ENCODE measurements around the gene TNRC6B. TPM values are rescaled to one million over a fixed set of nuclear protein-coding genes. Genes with fewer than 3 reads are reported as not detected.
A peak's percentile ranks its signal among the peaks of the same experiment; 100 is the strongest.

The TNRC6B gene
- total RNA-seq, 2 donors from 2014 or later: 45.3 to 59.1 TPM

- peaks cover 60% of the 10 kb centered on the region for H3K4me1 Mint-ChIP-seq
- H3K36me3 Mint-ChIP-seq (ENCODE audit: low read depth): peaks cover 38% of the 10 kb centered on the region
- no peaks in the 10 kb centered on the region for H3K27me3 Mint-ChIP-seq
- ATAC-seq (replicated peaks): no peak
- peak overlapping the region; percentile 6 for H3K4me3 Mint-ChIP-seq
- H3K9me3 Mint-ChIP-seq: no peaks in the 10 kb centered on the region
- peak overlapping the region; percentile 37 for H3K27ac Mint-ChIP-seq
Measured at GRCh38 chr22:40252146-40252545, 74.4 kb downstream of the TNRC6B start.

- Mint-ChIP-seq H3K9me3 (no peaks in the 10 kb centered on the region), H3K4me3 (peak overlapping the region; percentile 65), H3K36me3 (ENCODE audit: low read depth) (peaks cover 44% of the 10 kb centered on the region), H3K4me1 (peaks cover 55% of the 10 kb centered on the region), H3K27ac (peak overlapping the region; percentile 33), H3K27me3 (no peaks in the 10 kb centered on the region)
- no peak for ATAC-seq (replicated peaks)
Measured at GRCh38 chr22:40256516-40256915, 78.8 kb downstream of the TNRC6B start.

- H3K36me3 Mint-ChIP-seq (ENCODE audit: low read depth): peaks cover 53% of the 10 kb centered on the region
- peak overlapping the region; percentile 65 for H3K4me3 Mint-ChIP-seq
- ATAC-seq (replicated peaks): peak; percentile 27
- H3K27me3 Mint-ChIP-seq: no peaks in the 10 kb centered on the region
- no peaks in the 10 kb centered on the region for H3K9me3 Mint-ChIP-seq
- peaks cover 50% of the 10 kb centered on the region for H3K4me1 Mint-ChIP-seq
- H3K27ac Mint-ChIP-seq: peak overlapping the region; percentile 86
Measured at GRCh38 chr22:40258017-40258416, 80.3 kb downstream of the TNRC6B start.

GRCh38 chr22:40258501-40258915 is 80.8 kb downstream of the TNRC6B start:
- peak; percentile 95 for ATAC-seq (replicated peaks)
- H3K9me3 Mint-ChIP-seq: no peaks in the 10 kb centered on the region

GRCh38 chr22:40261783-40262182 is 84.1 kb downstream of the TNRC6B start:
- Mint-ChIP-seq H3K27ac (no peak overlapping the region), H3K4me3 (no peak overlapping the region), H3K36me3 (ENCODE audit: low read depth) (peaks cover 70% of the 10 kb centered on the region), H3K4me1 (peaks cover 57% of the 10 kb centered on the region), H3K9me3 (peaks cover 4% of the 10 kb centered on the region), H3K27me3 (no peaks in the 10 kb centered on the region)
- no peak for ATAC-seq (replicated peaks)

More at GRCh38 chr22:40258501-40258915, 80.8 kb downstream of the TNRC6B start:
- no peaks in the 10 kb centered on the region for H3K27me3 Mint-ChIP-seq
- H3K4me1 Mint-ChIP-seq: peaks cover 48% of the 10 kb centered on the region
- peak overlapping the region; percentile 65 for H3K4me3 Mint-ChIP-seq
- H3K36me3 Mint-ChIP-seq (ENCODE audit: low read depth): peaks cover 49% of the 10 kb centered on the region
- H3K27ac Mint-ChIP-seq: peak overlapping the region; percentile 86

- no peaks in the 10 kb centered on the region for H3K27me3 Mint-ChIP-seq
- H3K4me3 Mint-ChIP-seq: no peak overlapping the region
- ATAC-seq (replicated peaks): no peak
- H3K4me1 Mint-ChIP-seq: peaks cover 46% of the 10 kb centered on the region
- no peak overlapping the region for H3K27ac Mint-ChIP-seq
- H3K36me3 Mint-ChIP-seq (ENCODE audit: low read depth): peaks cover 72% of the 10 kb centered on the region
- H3K9me3 Mint-ChIP-seq: peaks cover 4% of the 10 kb centered on the region
Measured at GRCh38 chr22:40263191-40263590, 85.5 kb downstream of the TNRC6B start.

- peaks cover 4% of the 10 kb centered on the region for H3K9me3 Mint-ChIP-seq
- peak; percentile 43 for ATAC-seq (replicated peaks)
- peak overlapping the region; percentile 68 for H3K27ac Mint-ChIP-seq
- H3K27me3 Mint-ChIP-seq: no peaks in the 10 kb centered on the region
- peaks cover 29% of the 10 kb centered on the region for H3K4me1 Mint-ChIP-seq
- peak overlapping the region; percentile 37 for H3K4me3 Mint-ChIP-seq
- H3K36me3 Mint-ChIP-seq (ENCODE audit: low read depth): peaks cover 81% of the 10 kb centered on the region
Measured at GRCh38 chr22:40265783-40266182, 88.1 kb downstream of the TNRC6B start.

GRCh38 chr22:40270031-40270430 is 92.3 kb downstream of the TNRC6B start:
- Mint-ChIP-seq H3K27ac (no peak overlapping the region), H3K4me3 (no peak overlapping the region), H3K36me3 (ENCODE audit: low read depth) (peaks cover 91% of the 10 kb centered on the region), H3K9me3 (no peaks in the 10 kb centered on the region), H3K4me1 (peaks cover 14% of the 10 kb centered on the region), H3K27me3 (no peaks in the 10 kb centered on the region)
- no peak for ATAC-seq (replicated peaks)

GRCh38 chr22:40270748-40271373 is 93.1 kb downstream of the TNRC6B start:
- Mint-ChIP-seq H3K4me3 (no peak overlapping the region), H3K9me3 (no peaks in the 10 kb centered on the region), H3K4me1 (peaks cover 14% of the 10 kb centered on the region), H3K27ac (no peak overlapping the region), H3K36me3 (ENCODE audit: low read depth) (peaks cover 89% of the 10 kb centered on the region), H3K27me3 (no peaks in the 10 kb centered on the region)
- ATAC-seq (replicated peaks): no peak

GRCh38 chr22:40271440-40271839 is 93.7 kb downstream of the TNRC6B start:
- no peaks in the 10 kb centered on the region for H3K9me3 Mint-ChIP-seq
- no peak overlapping the region for H3K4me3 Mint-ChIP-seq

GRCh38 chr22:40273319-40273718 is 95.6 kb downstream of the TNRC6B start:
- Mint-ChIP-seq H3K36me3 (ENCODE audit: low read depth) (peaks cover 87% of the 10 kb centered on the region), H3K4me1 (peaks cover 25% of the 10 kb centered on the region), H3K27me3 (no peaks in the 10 kb centered on the region), H3K9me3 (no peaks in the 10 kb centered on the region), H3K4me3 (no peak overlapping the region), H3K27ac (no peak overlapping the region)
- ATAC-seq (replicated peaks): no peak

More at GRCh38 chr22:40271440-40271839, 93.7 kb downstream of the TNRC6B start:
- H3K4me1 Mint-ChIP-seq: peaks cover 14% of the 10 kb centered on the region
- no peak overlapping the region for H3K27ac Mint-ChIP-seq
- peaks cover 89% of the 10 kb centered on the region for H3K36me3 Mint-ChIP-seq (ENCODE audit: low read depth)
- ATAC-seq (replicated peaks): no peak
- H3K27me3 Mint-ChIP-seq: no peaks in the 10 kb centered on the region

GRCh38 chr22:40276996-40277823 is 99.5 kb downstream of the TNRC6B start:
- Mint-ChIP-seq H3K27ac (peak overlapping the region; percentile 89), H3K27me3 (no peaks in the 10 kb centered on the region), H3K4me3 (peak overlapping the region; percentile 83), H3K4me1 (peaks cover 32% of the 10 kb centered on the region), H3K9me3 (no peaks in the 10 kb centered on the region), H3K36me3 (ENCODE audit: low read depth) (peaks cover 82% of the 10 kb centered on the region)
- ATAC-seq (replicated peaks): peak; percentile 74

- Mint-ChIP-seq H3K4me3 (no peak overlapping the region), H3K36me3 (ENCODE audit: low read depth) (peaks cover 64% of the 10 kb centered on the region), H3K27ac (no peak overlapping the region), H3K27me3 (no peaks in the 10 kb centered on the region), H3K4me1 (peaks cover 32% of the 10 kb centered on the region), H3K9me3 (no peaks in the 10 kb centered on the region)
- ATAC-seq (replicated peaks): no peak
Measured at GRCh38 chr22:40279017-40279416, 101.3 kb downstream of the TNRC6B start.

GRCh38 chr22:40281717-40282116 is 104.0 kb downstream of the TNRC6B start:
- Mint-ChIP-seq H3K4me1 (peaks cover 32% of the 10 kb centered on the region), H3K9me3 (no peaks in the 10 kb centered on the region), H3K27me3 (no peaks in the 10 kb centered on the region), H3K36me3 (ENCODE audit: low read depth) (peaks cover 63% of the 10 kb centered on the region), H3K27ac (no peak overlapping the region), H3K4me3 (no peak overlapping the region)
- no peak for ATAC-seq (replicated peaks)

- no peaks in the 10 kb centered on the region for H3K27me3 Mint-ChIP-seq
- H3K4me1 Mint-ChIP-seq: peaks cover 37% of the 10 kb centered on the region
- H3K9me3 Mint-ChIP-seq: no peaks in the 10 kb centered on the region
- peak overlapping the region; percentile 86 for H3K27ac Mint-ChIP-seq
- peak overlapping the region; percentile 75 for H3K4me3 Mint-ChIP-seq
- ATAC-seq (replicated peaks): peak; percentile 38
- H3K36me3 Mint-ChIP-seq (ENCODE audit: low read depth): peaks cover 57% of the 10 kb centered on the region
Measured at GRCh38 chr22:40285513-40285912, 107.8 kb downstream of the TNRC6B start.
